ENCODE results near the gene RIOX2.
A peak's percentile ranks its signal among the peaks of the same experiment; 100 is the strongest.

RIOX2 gene

DNA sequence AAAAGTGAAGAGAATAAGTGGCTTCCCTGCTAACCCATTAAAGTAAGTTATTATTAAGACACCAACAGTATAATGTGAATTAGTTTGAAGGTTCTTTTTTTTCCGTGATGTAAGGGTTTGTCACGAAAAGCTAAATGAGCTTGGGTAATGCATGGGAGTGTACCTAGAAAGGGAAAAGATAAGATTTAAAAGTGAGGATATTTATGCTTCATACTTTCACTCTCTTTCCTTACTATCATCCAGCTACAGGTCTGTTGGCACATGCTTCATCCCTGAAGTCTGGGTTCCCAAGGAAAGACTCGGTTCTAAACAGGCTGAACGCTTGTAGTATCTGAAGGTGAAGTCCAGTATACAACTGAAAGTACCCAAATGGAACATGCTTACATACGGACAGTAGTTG, 26.9 kb upstream of the RIOX2 start:
- Mint-ChIP-seq H3K4me3 (no peak overlapping the region), H3K27me3 (peaks cover 3% of the 10 kb centered on the region), H3K9me3 (no peaks in the 10 kb centered on the region), H3K27ac (no peak overlapping the region), H3K4me1 (ENCODE audit: low read depth) (peaks cover 7% of the 10 kb centered on the region), H3K36me3 (ENCODE audit: low read depth) (no peaks in the 10 kb centered on the region)

GRCh38 chr3:97996988-97997387, 24.8 kb upstream of the RIOX2 start:
- Mint-ChIP-seq H3K4me1 (ENCODE audit: low read depth) (no peaks in the 10 kb centered on the region), H3K36me3 (ENCODE audit: low read depth) (no peaks in the 10 kb centered on the region)

DNA sequence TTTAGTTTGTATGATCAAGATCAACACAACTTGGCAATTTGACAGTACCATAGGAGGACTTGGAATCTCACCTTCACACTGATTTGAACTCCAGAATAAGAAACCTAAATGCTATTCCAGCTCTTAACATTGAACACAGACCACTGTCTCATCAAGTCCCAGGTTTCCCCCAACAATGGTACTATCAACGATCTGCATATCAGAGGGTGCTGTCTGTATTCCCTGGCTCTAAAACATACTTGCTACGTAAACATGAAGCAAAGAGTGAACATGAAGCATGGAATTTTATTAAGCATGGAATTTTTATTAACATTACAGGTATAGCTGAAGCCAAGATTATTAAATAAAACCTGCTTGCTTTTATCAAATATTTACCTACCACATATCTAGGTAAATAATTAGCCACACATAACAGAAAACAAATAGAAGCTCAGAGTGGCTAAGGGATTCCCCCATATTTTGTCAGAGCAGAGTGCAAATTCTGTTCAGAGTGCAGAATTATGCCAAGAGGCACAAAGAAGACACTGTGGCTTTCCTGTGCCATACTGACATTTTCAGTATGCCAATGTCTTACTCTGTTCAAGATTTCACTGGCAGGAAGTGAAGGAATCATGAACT, 22.2 kb upstream of the RIOX2 start:
- Mint-ChIP-seq H3K27ac (no peak overlapping the region), H3K27me3 (no peaks in the 10 kb centered on the region), H3K4me3 (no peak overlapping the region), H3K9me3 (no peaks in the 10 kb centered on the region), H3K36me3 (ENCODE audit: low read depth) (no peaks in the 10 kb centered on the region), H3K4me1 (ENCODE audit: low read depth) (peaks cover 17% of the 10 kb centered on the region)

More at GRCh38 chr3:97996988-97997387, 24.8 kb upstream of the RIOX2 start:
- Mint-ChIP-seq H3K27me3 (peaks cover 3% of the 10 kb centered on the region), H3K27ac (no peak overlapping the region), H3K9me3 (no peaks in the 10 kb centered on the region), H3K4me3 (no peak overlapping the region)

- no peak overlapping the region for H3K4me3 Mint-ChIP-seq
- H3K4me1 Mint-ChIP-seq (ENCODE audit: low read depth) = peaks cover 17% of the 10 kb centered on the region
- H3K9me3 Mint-ChIP-seq = peaks cover under 1% of the 10 kb centered on the region
- no peaks in the 10 kb centered on the region for H3K36me3 Mint-ChIP-seq (ENCODE audit: low read depth)
- H3K27ac Mint-ChIP-seq = no peak overlapping the region
- H3K27me3 Mint-ChIP-seq = no peaks in the 10 kb centered on the region
These were observed 21.3 kb upstream of the RIOX2 start for GRCh38 chr3:97993526-97993925.

- Mint-ChIP-seq H3K27me3 (no peaks in the 10 kb centered on the region), H3K4me1 (ENCODE audit: low read depth) (peaks cover 17% of the 10 kb centered on the region), H3K27ac (no peak overlapping the region), H3K9me3 (peaks cover 4% of the 10 kb centered on the region), H3K36me3 (ENCODE audit: low read depth) (no peaks in the 10 kb centered on the region), H3K4me3 (no peak overlapping the region)
These were observed 20.4 kb upstream of the RIOX2 start for GRCh38 chr3:97992547-97993173.

GRCh38 chr3:97991293-97991682, 19.1 kb upstream of the RIOX2 start:
- H3K4me3 Mint-ChIP-seq = no peak overlapping the region
- H3K9me3 Mint-ChIP-seq = peaks cover 4% of the 10 kb centered on the region
- H3K27me3 Mint-ChIP-seq = no peaks in the 10 kb centered on the region
- peaks cover 17% of the 10 kb centered on the region for H3K4me1 Mint-ChIP-seq (ENCODE audit: low read depth)
- no peak overlapping the region for H3K27ac Mint-ChIP-seq
- no peaks in the 10 kb centered on the region for H3K36me3 Mint-ChIP-seq (ENCODE audit: low read depth)

GRCh38 chr3:97990624-97991292, 18.5 kb upstream of the RIOX2 start:
- H3K36me3 Mint-ChIP-seq (ENCODE audit: low read depth) = no peaks in the 10 kb centered on the region
- H3K9me3 Mint-ChIP-seq = peaks cover 4% of the 10 kb centered on the region
- H3K27ac Mint-ChIP-seq = peak overlapping the region; percentile 21
- H3K27me3 Mint-ChIP-seq = no peaks in the 10 kb centered on the region
- H3K4me1 Mint-ChIP-seq (ENCODE audit: low read depth) = peaks cover 17% of the 10 kb centered on the region
- H3K4me3 Mint-ChIP-seq = no peak overlapping the region

GRCh38 chr3:97988784-97989568, 16.7 kb upstream of the RIOX2 start:
- Mint-ChIP-seq H3K27ac (no peak overlapping the region), H3K4me1 (ENCODE audit: low read depth) (peaks cover 17% of the 10 kb centered on the region), H3K36me3 (ENCODE audit: low read depth) (no peaks in the 10 kb centered on the region), H3K4me3 (no peak overlapping the region), H3K27me3 (peaks cover 6% of the 10 kb centered on the region), H3K9me3 (peaks cover 4% of the 10 kb centered on the region)

DNA sequence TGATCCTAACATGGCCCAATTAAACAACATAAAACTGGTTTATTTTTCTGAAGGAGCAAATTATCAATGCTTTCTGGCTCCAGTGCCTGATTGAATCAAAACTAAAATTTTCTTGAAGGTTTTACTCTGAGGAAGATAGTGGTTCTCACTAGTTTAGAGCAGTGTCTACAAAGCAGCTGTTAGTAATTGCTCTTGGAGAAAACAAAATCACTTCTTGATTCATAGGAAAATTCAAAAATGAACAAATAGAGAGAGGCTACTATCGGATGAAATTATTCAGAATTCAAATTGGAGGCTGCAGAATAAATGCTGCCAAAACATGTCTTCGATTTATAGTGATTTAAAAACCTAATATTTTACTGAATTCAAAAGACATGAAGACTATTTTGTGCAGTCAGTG, 15.1 kb upstream of the RIOX2 start:
- Mint-ChIP-seq H3K27ac (no peak overlapping the region), H3K4me1 (ENCODE audit: low read depth) (peaks cover 24% of the 10 kb centered on the region), H3K36me3 (ENCODE audit: low read depth) (no peaks in the 10 kb centered on the region), H3K27me3 (peaks cover 10% of the 10 kb centered on the region), H3K9me3 (peaks cover 4% of the 10 kb centered on the region), H3K4me3 (no peak overlapping the region)

DNA sequence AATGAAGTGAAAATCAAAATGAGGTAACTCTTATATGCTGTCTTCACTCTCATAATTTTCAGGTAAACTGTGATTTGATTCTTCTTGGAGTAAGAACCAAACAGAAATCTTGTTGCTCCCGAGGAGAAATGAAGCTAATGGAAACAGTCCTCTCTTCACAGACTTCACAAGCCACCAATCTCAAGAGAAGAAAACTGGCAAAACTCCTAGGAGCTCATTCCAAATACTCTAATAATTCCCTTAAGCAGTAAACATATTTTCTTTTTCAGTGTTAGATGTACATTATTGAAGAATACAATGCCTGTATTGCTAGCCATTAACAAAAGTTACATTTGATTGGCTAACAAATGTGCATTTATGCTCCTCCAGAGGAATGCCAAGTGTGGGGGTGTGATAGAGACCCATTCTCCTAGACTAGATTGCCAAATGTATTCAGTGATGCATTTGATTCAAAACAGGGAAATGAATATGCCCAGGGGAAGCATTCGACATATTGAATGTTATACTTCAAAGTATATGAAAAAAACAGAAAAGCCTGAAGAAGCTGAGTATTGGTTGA, 11.8 kb upstream of the RIOX2 start:
- Mint-ChIP-seq H3K36me3 (ENCODE audit: low read depth) (no peaks in the 10 kb centered on the region), H3K27me3 (peaks cover 10% of the 10 kb centered on the region), H3K4me1 (ENCODE audit: low read depth) (peaks cover 22% of the 10 kb centered on the region), H3K4me3 (no peak overlapping the region), H3K27ac (no peak overlapping the region), H3K9me3 (peaks cover 4% of the 10 kb centered on the region)

DNA sequence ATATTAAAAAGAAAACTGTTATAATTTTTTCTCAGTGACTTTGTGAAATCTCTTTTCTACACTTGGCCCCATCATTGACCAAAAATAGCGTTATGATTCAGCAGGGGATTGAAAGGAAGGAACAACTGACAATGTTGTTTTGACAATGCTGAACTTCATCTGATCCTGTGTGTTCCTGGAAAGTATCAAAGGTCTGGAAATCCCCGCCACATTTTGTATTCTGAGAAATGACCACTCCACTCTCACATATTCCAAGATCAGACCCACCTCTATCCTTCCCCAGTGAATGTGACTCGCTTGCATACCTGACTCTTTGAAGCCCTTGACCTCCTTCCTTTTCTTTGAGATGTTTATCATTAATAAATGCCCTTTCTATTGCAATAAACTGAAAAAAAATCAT, 9.7 kb upstream of the RIOX2 start:
- peaks cover 22% of the 10 kb centered on the region for H3K4me1 Mint-ChIP-seq (ENCODE audit: low read depth)
- peak overlapping the region; percentile 86 for H3K27ac Mint-ChIP-seq
- peak overlapping the region; percentile 26 for H3K4me3 Mint-ChIP-seq
- no peaks in the 10 kb centered on the region for H3K9me3 Mint-ChIP-seq
- peaks cover 10% of the 10 kb centered on the region for H3K27me3 Mint-ChIP-seq
- no peaks in the 10 kb centered on the region for H3K36me3 Mint-ChIP-seq (ENCODE audit: low read depth)

GRCh38 chr3:97979610-97980009, 7.4 kb upstream of the RIOX2 start:
- Mint-ChIP-seq H3K4me1 (ENCODE audit: low read depth) (peaks cover 27% of the 10 kb centered on the region), H3K27ac (no peak overlapping the region), H3K4me3 (no peak overlapping the region), H3K36me3 (ENCODE audit: low read depth) (no peaks in the 10 kb centered on the region), H3K27me3 (peaks cover 10% of the 10 kb centered on the region), H3K9me3 (no peaks in the 10 kb centered on the region)

DNA sequence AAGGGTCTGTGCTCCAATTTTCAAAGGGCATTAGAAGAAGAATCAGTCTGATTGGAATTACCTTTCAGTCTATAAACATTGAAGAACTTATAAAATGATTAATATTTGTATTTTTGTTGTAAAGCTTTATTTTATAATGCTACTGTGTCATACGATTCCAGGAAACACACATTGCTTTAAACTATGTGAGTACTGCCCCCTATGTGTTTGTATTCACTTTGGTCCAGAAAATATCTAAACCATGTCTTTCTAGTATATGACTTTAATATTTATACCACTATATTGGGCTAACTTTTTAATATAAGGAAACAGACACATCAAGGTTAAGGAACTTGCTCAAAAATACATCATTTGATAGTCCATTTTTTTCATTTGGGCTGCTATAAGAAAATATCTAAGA, 3.2 kb upstream of the RIOX2 start:
- Mint-ChIP-seq H3K4me3 (no peak overlapping the region), H3K9me3 (no peaks in the 10 kb centered on the region), H3K4me1 (ENCODE audit: low read depth) (peaks cover 32% of the 10 kb centered on the region), H3K27me3 (no peaks in the 10 kb centered on the region), H3K36me3 (ENCODE audit: low read depth) (peaks cover 9% of the 10 kb centered on the region), H3K27ac (no peak overlapping the region)

DNA sequence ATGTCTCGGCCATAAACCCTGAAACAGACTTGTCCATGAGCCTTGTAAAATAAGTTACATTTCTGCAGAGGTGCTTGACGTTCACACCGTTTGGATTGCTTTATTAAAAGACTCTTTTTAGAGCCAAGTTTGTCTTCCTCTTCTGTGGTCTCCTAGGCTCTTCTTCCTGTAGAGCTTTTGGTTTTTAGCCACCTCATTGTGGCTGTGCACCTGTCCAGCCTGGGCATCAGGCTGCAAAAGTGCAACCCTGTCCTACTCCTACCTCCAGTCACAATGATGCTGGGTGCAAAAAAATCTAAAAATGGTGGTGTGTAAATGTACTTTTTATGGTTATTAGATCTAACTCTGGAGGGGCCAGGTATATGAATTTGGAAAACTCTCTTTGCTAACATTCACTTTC, 2.8 kb upstream of the RIOX2 start:
- Mint-ChIP-seq H3K4me3 (no peak overlapping the region), H3K9me3 (no peaks in the 10 kb centered on the region), H3K4me1 (ENCODE audit: low read depth) (peaks cover 37% of the 10 kb centered on the region), H3K27me3 (no peaks in the 10 kb centered on the region), H3K27ac (no peak overlapping the region), H3K36me3 (ENCODE audit: low read depth) (peaks cover 13% of the 10 kb centered on the region)

DNA sequence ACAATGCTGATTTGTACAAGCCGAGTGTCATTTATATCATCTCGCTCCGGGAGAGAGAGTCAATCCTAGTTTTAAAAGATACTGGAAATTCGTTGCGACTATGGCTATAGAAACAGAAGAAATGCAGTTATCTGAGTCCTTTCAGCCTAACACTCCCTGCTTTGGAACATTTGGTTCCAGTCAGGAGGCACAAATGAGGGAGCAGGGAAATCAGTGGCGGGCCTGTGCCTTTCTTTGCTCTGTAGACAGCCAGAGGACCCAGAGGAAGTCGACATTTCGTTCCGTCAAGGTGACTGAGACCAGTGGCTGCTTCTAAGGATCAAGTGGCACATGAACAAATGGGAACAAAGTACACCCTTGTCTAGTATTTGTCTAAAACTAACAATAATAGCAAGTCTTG, 745 bp upstream of the RIOX2 start:
- Mint-ChIP-seq H3K9me3 (no peaks in the 10 kb centered on the region), H3K27ac (peak overlapping the region; percentile 82), H3K4me3 (peak overlapping the region; percentile 73), H3K4me1 (ENCODE audit: low read depth) (peaks cover 57% of the 10 kb centered on the region), H3K27me3 (no peaks in the 10 kb centered on the region), H3K36me3 (ENCODE audit: low read depth) (peaks cover 18% of the 10 kb centered on the region)
